WTC11 (cell line): ENCODE results near the gene RBFOX2. TPM values are rescaled to one million over a fixed set of nuclear protein-coding genes. Genes with fewer than 3 reads are reported as not detected.

Experiments
- ATAC-seq: fragments of 200-7000 bp; cut with Tn5 transposase; 2 replicates; pipeline ENCODE4 v1.10.0; 2021; ENCODE audit warnings: mild to moderate bottlenecking, moderate library complexity
- CTCF ChIA-PET: fragments of 300-600 bp; sonication (Branson Sonifier 250); formaldehyde crosslinking; loops from one replicate; lab custom pipeline; 2021; ENCODE audit warnings: antibody characterized with exemption; lab: Charles Lee
- POLR2A ChIA-PET: fragments of 350-600 bp; sonication (Branson Sonifier 250); formaldehyde crosslinking; loops from one replicate; lab custom pipeline; 2021; ENCODE audit warnings: antibody characterized with exemption; lab: Charles Lee
- DNase-seq: peaks from one replicate; pipeline ENCODE4 v3.0.0; 2021; ENCODE audit warnings: low spot score
- H3K27ac Mint-ChIP-seq: 2 replicates; pipeline ENCODE4 v1.8.0; 2021; ENCODE audit warnings: mixed read lengths
- H3K27me3 Mint-ChIP-seq: 2 replicates; pipeline ENCODE4 v1.8.0; 2021; ENCODE audit warnings: low read depth, mild to moderate bottlenecking, moderate library complexity, mixed read lengths
- H3K36me3 Mint-ChIP-seq: 2 replicates; pipeline ENCODE4 v1.8.0; 2021; ENCODE audit warnings: mixed read lengths
- H3K4me1 Mint-ChIP-seq: 2 replicates; pipeline ENCODE4 v1.8.0; 2022; ENCODE audit warnings: mixed read lengths
- H3K4me3 Mint-ChIP-seq: 2 replicates; pipeline ENCODE4 v1.8.0; 2021; ENCODE audit warnings: mild to moderate bottlenecking, moderate library complexity, mixed read lengths
- H3K9me3 Mint-ChIP-seq: 2 replicates; pipeline ENCODE4 v1.8.0; 2021; ENCODE audit warnings: mixed read lengths
- CBFB ChIP-seq: sonication (generic); formaldehyde crosslinking; IDR thresholded peaks from 2 replicates; pipeline ENCODE4 v1.8.1; 2022; ENCODE audit warnings: mild to moderate bottlenecking, low read depth, missing genetic modification reagents
- E2F5 ChIP-seq: sonication (generic); formaldehyde crosslinking; IDR thresholded peaks from 2 replicates; pipeline ENCODE4 v1.8.1; 2022; ENCODE audit warnings: mild to moderate bottlenecking, moderate library complexity, missing genetic modification reagents
- ERG ChIP-seq: fragments of 250-450 bp; sonication (Bioruptor Pico); IDR thresholded peaks from 2 replicates; pipeline ENCODE4 v1.8.0; 2021; ENCODE audit warnings: mild to moderate bottlenecking
- FOXK1 ChIP-seq: sonication (generic); formaldehyde crosslinking; IDR thresholded peaks from 2 replicates; pipeline ENCODE4 v1.8.0; 2022; ENCODE audit warnings: mild to moderate bottlenecking, moderate library complexity, missing genetic modification reagents
- FOXP1 ChIP-seq: sonication (generic); formaldehyde crosslinking; IDR thresholded peaks from 2 replicates; pipeline ENCODE4 v1.8.0; 2022; ENCODE audit warnings: missing genetic modification reagents, mild to moderate bottlenecking, moderate library complexity, borderline replicate concordance
- FOXP4 ChIP-seq: sonication (generic); formaldehyde crosslinking; IDR thresholded peaks from 2 replicates; pipeline ENCODE4 v1.8.0; 2022; ENCODE audit warnings: mild to moderate bottlenecking, missing genetic modification reagents
- JAZF1 ChIP-seq: fragments of 250-450 bp; sonication (Bioruptor Pico); IDR thresholded peaks from 2 replicates; pipeline ENCODE4 v1.9.0; 2021; ENCODE audit warnings: moderate library complexity, mild to moderate bottlenecking, inconsistent platforms
- PRDM15 ChIP-seq: sonication (generic); formaldehyde crosslinking; IDR thresholded peaks from 2 replicates; pipeline ENCODE4 v1.8.0; 2022; ENCODE audit warnings: missing genetic modification reagents
- SOX15 ChIP-seq: fragments of 250-450 bp; sonication (Bioruptor Pico); IDR thresholded peaks from 2 replicates; pipeline ENCODE4 v1.9.0; 2021; ENCODE audit warnings: mild to moderate bottlenecking
- SP1 ChIP-seq: sonication (generic); formaldehyde crosslinking; conservative IDR thresholded peaks from 2 replicates; pipeline ENCODE4 v1.8.1; 2022; ENCODE audit warnings: missing genetic modification reagents
- ZBTB43 ChIP-seq: sonication (generic); formaldehyde crosslinking; IDR thresholded peaks from 2 replicates; pipeline ENCODE4 v1.8.1; 2023; ENCODE audit warnings: mild to moderate bottlenecking, missing genetic modification reagents
- ZNF121 ChIP-seq: sonication (generic); formaldehyde crosslinking; IDR thresholded peaks from 2 replicates; pipeline ENCODE4 v1.8.0; 2023; ENCODE audit warnings: missing genetic modification reagents
- ZNF138 ChIP-seq: sonication (generic); formaldehyde crosslinking; conservative IDR thresholded peaks from 2 replicates; pipeline ENCODE4 v1.8.1; 2022; ENCODE audit warnings: mild to moderate bottlenecking, moderate library complexity, missing genetic modification reagents
- total RNA-seq: library from RNA; stranded (reverse); gene quantifications from 3 replicates; pipeline ENCODE4 v1.2.3, GENCODE V29; 2021

The RBFOX2 gene
- total RNA-seq, 1 experiment from 2014 or later: 107 TPM

GRCh38 chr22:35752006-35752862, 276.4 kb downstream of the RBFOX2 start (continued):
- TF ChIP-seq PRDM15 (CRISPR knock-in tag): no peak
- TF ChIP-seq CBFB (CRISPR knock-in tag): no peak

- CTCF ChIA-PET: interaction anchor here (1.6 to 2.0 kb wide), 3 partner anchors 118 to 374 kb away, joined by 5 to 8 read pairs (median 7); no protein-coding TSS in a partner anchor
- Mint-ChIP-seq H3K36me3 (peaks cover 8% of the 10 kb centered on the region; the same call in 1 of the 2 replicates), H3K9me3 (no peaks in the 10 kb centered on the region), H3K4me3 (no peak overlapping the region), H3K27ac (peak overlapping the region; percentile 20; the same call in 1 of the 2 replicates), H3K27me3 (no peaks in the 10 kb centered on the region), H3K4me1 (peaks cover 69% of the 10 kb centered on the region)
- POLR2A ChIA-PET: no interaction called here
- peak; percentile 43 for ATAC-seq
- TF ChIP-seq ERG (CRISPR knock-in tag) (no peak), ZNF138 (no peak), SOX15 (CRISPR knock-in tag) (no peak)
- DNase-seq: no peak
Observed at GRCh38 chr22:35749808-35750207, 278.8 kb downstream of the RBFOX2 start.

GRCh38 chr22:35746946-35747703, 281.5 kb downstream of the RBFOX2 start:
- Mint-ChIP-seq H3K4me3 (no peak overlapping the region), H3K4me1 (peaks cover 73% of the 10 kb centered on the region), H3K27me3 (no peaks in the 10 kb centered on the region), H3K27ac (peak overlapping the region; percentile 85), H3K36me3 (peaks cover 9% of the 10 kb centered on the region), H3K9me3 (no peaks in the 10 kb centered on the region)
- ChIA-PET POLR2A (no interaction called here), CTCF (no interaction called here)
- TF ChIP-seq ZNF121 (CRISPR knock-in tag) (0 out of 2 replicates have a peak, but pooled peaks have one; percentile 3), FOXP4 (CRISPR knock-in tag) (no peak)
- ATAC-seq: no peak
- no peak for DNase-seq

GRCh38 chr22:35746248-35746647, 282.4 kb downstream of the RBFOX2 start:
- no peaks in the 10 kb centered on the region for H3K27me3 Mint-ChIP-seq
- peaks cover 68% of the 10 kb centered on the region for H3K4me1 Mint-ChIP-seq
- ChIA-PET CTCF (no interaction called here), POLR2A (no interaction called here)
- H3K27ac Mint-ChIP-seq: peak overlapping the region; percentile 61; the same call in 1 of the 2 replicates
- no peak overlapping the region for H3K4me3 Mint-ChIP-seq
- no peak for DNase-seq
- ATAC-seq: no peak
- no peaks in the 10 kb centered on the region for H3K9me3 Mint-ChIP-seq
- peaks cover 10% of the 10 kb centered on the region for H3K36me3 Mint-ChIP-seq
- no peak for TF ChIP-seq E2F5 (CRISPR knock-in tag)
- no peak for TF ChIP-seq FOXP1 (CRISPR knock-in tag)
- no peak for TF ChIP-seq JAZF1
- no peak for TF ChIP-seq FOXK1 (CRISPR knock-in tag)
- no peak for TF ChIP-seq SP1 (CRISPR knock-in tag)
- no peak for TF ChIP-seq ZBTB43 (CRISPR knock-in tag)
- no peak for TF ChIP-seq PRDM15 (CRISPR knock-in tag)
